ENCODE data around the gene FAM117A. TPM values are rescaled to one million over a fixed set of nuclear protein-coding genes. Genes with fewer than 3 reads are reported as not detected.
A peak's percentile ranks its signal among the peaks of the same experiment; 100 is the strongest.

The FAM117A gene
- total RNA-seq, 1 donor from 2014 or later, result 14.6 TPM

- Histone ChIP-seq H3K4me2 (no peak overlapping the region), H4K20me1 (ENCODE audit: low read depth) (no peaks in the 10 kb centered on the region), H3K4me1 (peaks cover 7% of the 10 kb centered on the region), H3K9ac (no peak overlapping the region), H3K27me3 (no peaks in the 10 kb centered on the region), H3K27ac (no peak overlapping the region), H3K36me3 (no peaks in the 10 kb centered on the region), H2AFZ (replicated peaks) (no peak overlapping the region), H3K79me2 (ENCODE audit: low read depth) (peaks cover 7% of the 10 kb centered on the region), H3K9me3 (ENCODE audit: low read depth) (no peaks in the 10 kb centered on the region), H3K4me3 (no peak overlapping the region), H3F3A (ENCODE audit: low read depth) (peaks cover 13% of the 10 kb centered on the region)
- DNase-seq (ENCODE audit: low spot score), result no peak
- H3K36me3 Mint-ChIP-seq, result no peaks in the 10 kb centered on the region
- TF ChIP-seq EZH2phosphoT487 (IDR thresholded peaks at IDR 0.05), result no peak
- no peak for TF ChIP-seq EZH2 (IDR thresholded peaks at IDR 0.05)
- TF ChIP-seq CTCF (IDR thresholded peaks at IDR 0.05), result no peak
- H3K4me3 Mint-ChIP-seq, result no peak overlapping the region
- H3K4me1 Mint-ChIP-seq, result peaks cover 21% of the 10 kb centered on the region
- H3K27ac Mint-ChIP-seq, result no peak overlapping the region
- H3K9me3 Mint-ChIP-seq, result no peaks in the 10 kb centered on the region
- peaks cover 7% of the 10 kb centered on the region for H3K27me3 Mint-ChIP-seq (ENCODE audit: insufficient read depth, low read depth)
Measured at GRCh38 chr17:49783791-49784190, 19.9 kb upstream of the FAM117A start.

GRCh38 chr17:49783071-49783715 lies 19.3 kb upstream of the FAM117A start:
- no peaks in the 10 kb centered on the region for H4K20me1 ChIP-seq (ENCODE audit: low read depth)
- no peak overlapping the region for H2AFZ ChIP-seq (replicated peaks)
- H3K9ac ChIP-seq, result no peak overlapping the region
- H3K27me3 Mint-ChIP-seq (ENCODE audit: insufficient read depth, low read depth), result peaks cover 8% of the 10 kb centered on the region
- no peak for TF ChIP-seq EZH2phosphoT487 (IDR thresholded peaks at IDR 0.05)
- no peak for TF ChIP-seq CTCF (IDR thresholded peaks at IDR 0.05)
- TF ChIP-seq EZH2 (IDR thresholded peaks at IDR 0.05), result no peak
- H3K9me3 Mint-ChIP-seq, result no peaks in the 10 kb centered on the region
- peak overlapping the region; percentile 6 for H3K4me3 Mint-ChIP-seq
- no peaks in the 10 kb centered on the region for H3K27me3 ChIP-seq
- H3K4me2 ChIP-seq, result no peak overlapping the region
- H3K27ac Mint-ChIP-seq, result peak overlapping the region; percentile 76
- peaks cover 7% of the 10 kb centered on the region for H3K79me2 ChIP-seq (ENCODE audit: low read depth)
- H3K4me1 Mint-ChIP-seq, result peaks cover 25% of the 10 kb centered on the region
- no peak overlapping the region for H3K4me3 ChIP-seq
- DNase-seq (ENCODE audit: low spot score), result no peak
- peaks cover 12% of the 10 kb centered on the region for H3F3A ChIP-seq (ENCODE audit: low read depth)
- H3K36me3 ChIP-seq, result no peaks in the 10 kb centered on the region
- no peaks in the 10 kb centered on the region for H3K9me3 ChIP-seq (ENCODE audit: low read depth)
- no peaks in the 10 kb centered on the region for H3K36me3 Mint-ChIP-seq
- H3K4me1 ChIP-seq, result peaks cover 9% of the 10 kb centered on the region
- H3K27ac ChIP-seq, result no peak overlapping the region

GRCh38 chr17:49779739-49780231 lies 15.9 kb upstream of the FAM117A start:
- Mint-ChIP-seq H3K27ac (no peak overlapping the region), H3K9me3 (no peaks in the 10 kb centered on the region), H3K36me3 (no peaks in the 10 kb centered on the region), H3K4me3 (no peak overlapping the region), H3K27me3 (ENCODE audit: insufficient read depth, low read depth) (peaks cover 8% of the 10 kb centered on the region), H3K4me1 (peaks cover 42% of the 10 kb centered on the region)
- Histone ChIP-seq H4K20me1 (ENCODE audit: low read depth) (no peaks in the 10 kb centered on the region), H3K9ac (no peak overlapping the region), H3K4me3 (no peak overlapping the region), H3K4me2 (no peak overlapping the region), H3K36me3 (no peaks in the 10 kb centered on the region), H3K79me2 (ENCODE audit: low read depth) (no peaks in the 10 kb centered on the region), H3K27ac (no peak overlapping the region), H3K9me3 (ENCODE audit: low read depth) (no peaks in the 10 kb centered on the region), H2AFZ (replicated peaks) (no peak overlapping the region), H3K4me1 (peaks cover 20% of the 10 kb centered on the region), H3K27me3 (no peaks in the 10 kb centered on the region), H3F3A (ENCODE audit: low read depth) (peaks cover 9% of the 10 kb centered on the region)
- peak; percentile 15 for DNase-seq (ENCODE audit: low spot score)
- TF ChIP-seq EZH2phosphoT487 (IDR thresholded peaks at IDR 0.05), result no peak
- TF ChIP-seq CTCF (IDR thresholded peaks at IDR 0.05), result peak; percentile 48
